GM19351 (cell line): ENCODE data around the gene RRN3.
"Not testable (repeated sequence)": the region's sequence is repeated elsewhere in the genome, so short reads cannot be mapped to it uniquely, and the experiment has no call there.

ENCODE experiments used
- ATAC-seq: cut with Tn5 transposase; IDR thresholded peaks from one replicate; pipeline ENCODE4 v1.9.1; 2021; ENCODE audit warnings: mild to moderate bottlenecking, moderate library complexity; ENCODE audit not compliant: unreplicated experiment

RRN3 gene, protein sequence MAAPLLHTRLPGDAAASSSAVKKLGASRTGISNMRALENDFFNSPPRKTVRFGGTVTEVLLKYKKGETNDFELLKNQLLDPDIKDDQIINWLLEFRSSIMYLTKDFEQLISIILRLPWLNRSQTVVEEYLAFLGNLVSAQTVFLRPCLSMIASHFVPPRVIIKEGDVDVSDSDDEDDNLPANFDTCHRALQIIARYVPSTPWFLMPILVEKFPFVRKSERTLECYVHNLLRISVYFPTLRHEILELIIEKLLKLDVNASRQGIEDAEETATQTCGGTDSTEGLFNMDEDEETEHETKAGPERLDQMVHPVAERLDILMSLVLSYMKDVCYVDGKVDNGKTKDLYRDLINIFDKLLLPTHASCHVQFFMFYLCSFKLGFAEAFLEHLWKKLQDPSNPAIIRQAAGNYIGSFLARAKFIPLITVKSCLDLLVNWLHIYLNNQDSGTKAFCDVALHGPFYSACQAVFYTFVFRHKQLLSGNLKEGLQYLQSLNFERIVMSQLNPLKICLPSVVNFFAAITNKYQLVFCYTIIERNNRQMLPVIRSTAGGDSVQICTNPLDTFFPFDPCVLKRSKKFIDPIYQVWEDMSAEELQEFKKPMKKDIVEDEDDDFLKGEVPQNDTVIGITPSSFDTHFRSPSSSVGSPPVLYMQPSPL

DNA sequence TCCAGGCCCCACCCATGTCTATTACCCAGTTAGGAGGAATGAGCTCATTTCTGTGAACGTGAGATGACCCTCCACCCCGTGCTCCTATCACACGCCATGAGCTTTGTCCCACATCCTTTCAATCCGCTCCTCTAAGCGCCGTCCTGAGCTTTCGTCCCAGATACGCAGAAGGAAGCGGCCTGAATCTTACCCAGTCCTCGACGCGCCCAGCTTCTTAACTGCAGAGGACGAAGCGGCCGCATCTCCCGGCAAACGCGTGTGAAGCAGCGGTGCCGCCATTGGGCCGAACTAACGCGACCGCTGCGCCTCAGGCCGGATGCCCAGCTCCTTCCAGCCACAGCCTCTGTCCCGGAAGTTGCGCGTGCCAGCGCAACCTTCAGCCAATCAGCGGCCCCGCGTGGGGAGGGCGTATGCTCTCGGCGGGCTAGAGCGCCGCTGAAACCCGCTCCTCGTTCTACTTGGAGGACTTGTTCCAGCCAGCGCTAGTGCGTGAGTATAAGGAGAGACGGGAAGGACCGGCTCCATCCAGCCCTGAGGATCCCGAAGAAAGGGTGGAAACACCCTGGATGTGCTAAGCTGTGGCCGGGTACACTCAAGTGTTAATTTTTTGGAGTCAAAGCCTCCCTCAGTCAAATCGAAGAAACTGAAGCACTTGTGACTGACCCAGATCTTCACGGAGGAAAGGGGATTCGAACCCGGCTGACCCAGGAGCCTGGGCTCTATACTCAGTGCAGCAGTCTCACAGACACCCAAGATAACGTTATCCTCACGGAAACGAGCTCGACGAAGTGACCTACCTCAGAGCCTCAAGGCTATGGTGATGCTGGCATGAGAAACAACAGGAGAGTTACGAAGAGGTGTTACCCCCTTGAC is at the start of gene RRN3:
TSS of gene RRN3 (minus strand) at position 318 of the 873 bp plus-strand sequence. CDS start at position 279, 39 bp downstream.
- ATAC-seq: peak; percentile 99

DNA sequence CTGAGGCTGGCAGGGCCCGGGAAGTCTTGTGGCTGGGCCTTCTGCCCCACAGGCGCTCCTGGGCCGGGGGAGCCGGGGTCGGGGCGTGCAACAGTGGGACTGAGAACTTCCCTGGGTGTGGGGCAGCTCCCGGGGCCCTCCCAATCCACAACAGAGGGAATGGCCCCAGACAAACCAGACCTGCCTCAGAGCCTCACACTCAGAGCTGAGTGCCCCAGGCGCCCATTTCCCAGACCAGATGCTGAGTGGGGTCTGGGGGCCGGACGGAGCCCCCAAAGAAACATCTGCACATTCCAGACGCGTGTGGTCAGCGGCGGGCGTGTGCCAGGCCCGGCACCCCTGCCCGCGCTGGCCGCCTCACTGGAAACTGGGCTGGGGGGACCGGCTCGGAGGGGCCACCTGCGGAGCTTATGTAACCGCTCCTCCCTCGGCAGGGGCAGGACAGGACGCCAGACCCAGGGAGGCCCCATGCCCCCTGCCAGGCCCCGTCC is 49.6 kb upstream of the RRN3 start:
- not testable (repeated sequence) for ATAC-seq

DNA sequence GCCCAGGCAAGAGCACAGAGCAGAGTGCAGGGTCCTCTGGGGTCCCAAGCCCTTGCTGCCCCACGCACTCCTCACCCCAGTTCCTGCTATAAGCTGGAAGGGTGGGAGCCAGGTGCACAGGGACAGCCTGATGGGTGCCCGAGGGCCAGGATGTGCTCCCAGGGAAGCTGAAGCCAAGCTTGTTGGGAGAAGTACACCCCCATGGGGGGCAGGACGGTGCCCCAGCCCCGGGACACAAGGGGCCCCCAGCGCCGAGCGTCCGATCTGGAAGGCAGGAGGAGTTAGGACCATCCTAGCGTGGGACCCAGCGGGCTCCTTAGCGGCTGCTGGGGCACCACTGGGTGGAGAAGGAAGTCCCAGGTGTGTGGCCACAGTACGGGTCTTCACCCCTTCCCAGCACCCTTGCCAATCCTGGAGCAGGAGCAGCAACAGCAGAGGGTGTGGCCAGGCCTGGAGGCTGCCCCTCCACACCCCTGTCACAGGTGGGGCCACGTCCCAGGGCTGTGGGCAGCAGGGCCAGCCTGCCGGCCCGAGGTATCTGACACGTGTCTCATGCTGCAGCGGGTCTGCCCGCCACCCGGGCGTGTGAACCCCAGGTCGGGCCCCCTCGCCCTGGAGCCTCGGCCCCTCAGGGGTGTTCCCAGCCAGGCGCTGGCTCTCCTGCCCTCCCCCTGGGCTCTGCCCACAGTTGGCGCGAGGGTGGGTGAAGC is 49.0 kb upstream of the RRN3 start:
- ATAC-seq: not testable (repeated sequence)

DNA sequence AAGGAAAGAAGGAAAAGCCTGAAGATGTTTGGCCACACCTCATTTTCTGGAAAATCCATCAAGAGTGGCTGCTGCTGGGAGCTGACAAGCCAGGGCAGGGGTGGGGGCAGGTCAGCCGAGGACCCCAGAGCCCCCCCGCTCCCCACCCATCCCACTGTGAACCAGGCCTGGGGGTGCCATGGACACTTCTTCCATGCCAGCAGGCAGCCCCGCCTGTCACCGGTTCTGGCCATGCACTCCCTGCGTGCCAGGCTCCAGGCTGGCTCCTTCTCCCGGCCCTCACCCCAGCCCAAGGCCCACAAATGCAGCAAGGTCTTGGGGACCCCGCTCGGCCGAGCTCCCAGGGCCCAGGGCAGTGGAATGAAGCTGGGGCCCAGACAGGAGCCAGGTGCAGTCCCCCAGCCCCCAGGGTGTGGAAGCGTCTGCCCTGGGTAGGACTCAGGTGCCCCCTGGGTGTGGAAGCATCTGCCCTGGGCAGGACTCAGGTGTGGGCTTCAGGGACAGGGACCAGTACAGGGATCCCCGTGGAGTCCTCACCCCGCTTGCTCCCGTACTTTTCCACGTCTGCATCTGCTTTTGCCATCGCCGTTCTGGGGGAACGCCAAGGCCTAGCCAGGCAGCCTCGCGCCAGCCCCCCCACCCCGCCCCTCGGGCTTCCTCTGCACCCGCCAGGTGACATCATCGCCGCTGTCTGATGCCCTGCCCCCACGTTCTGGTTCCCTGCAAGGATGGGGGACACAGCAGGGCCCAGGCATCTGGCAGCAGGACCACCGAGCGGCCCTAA is 48.2 kb upstream of the RRN3 start:
- ATAC-seq: not testable (repeated sequence)

DNA sequence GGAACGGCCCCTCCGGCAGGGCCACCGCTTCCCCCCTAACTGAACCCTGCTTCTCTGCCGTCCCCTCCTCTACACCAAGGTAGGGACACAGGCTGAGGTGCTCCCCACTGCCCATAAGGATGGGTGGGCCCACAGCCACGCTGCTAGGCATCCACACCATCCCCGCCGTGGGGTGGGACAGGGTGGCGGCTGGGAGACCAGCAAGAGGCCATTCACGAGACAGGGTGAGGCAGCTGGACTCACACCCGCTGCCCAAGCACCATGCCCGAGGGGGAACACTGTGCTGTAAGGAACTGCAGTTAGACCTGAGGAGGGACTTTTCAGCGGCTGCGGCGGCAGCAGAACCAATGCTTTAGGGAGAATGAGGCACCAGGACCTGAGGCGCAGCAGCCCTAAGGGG is 47.5 kb upstream of the RRN3 start:
- ATAC-seq: no peak

DNA sequence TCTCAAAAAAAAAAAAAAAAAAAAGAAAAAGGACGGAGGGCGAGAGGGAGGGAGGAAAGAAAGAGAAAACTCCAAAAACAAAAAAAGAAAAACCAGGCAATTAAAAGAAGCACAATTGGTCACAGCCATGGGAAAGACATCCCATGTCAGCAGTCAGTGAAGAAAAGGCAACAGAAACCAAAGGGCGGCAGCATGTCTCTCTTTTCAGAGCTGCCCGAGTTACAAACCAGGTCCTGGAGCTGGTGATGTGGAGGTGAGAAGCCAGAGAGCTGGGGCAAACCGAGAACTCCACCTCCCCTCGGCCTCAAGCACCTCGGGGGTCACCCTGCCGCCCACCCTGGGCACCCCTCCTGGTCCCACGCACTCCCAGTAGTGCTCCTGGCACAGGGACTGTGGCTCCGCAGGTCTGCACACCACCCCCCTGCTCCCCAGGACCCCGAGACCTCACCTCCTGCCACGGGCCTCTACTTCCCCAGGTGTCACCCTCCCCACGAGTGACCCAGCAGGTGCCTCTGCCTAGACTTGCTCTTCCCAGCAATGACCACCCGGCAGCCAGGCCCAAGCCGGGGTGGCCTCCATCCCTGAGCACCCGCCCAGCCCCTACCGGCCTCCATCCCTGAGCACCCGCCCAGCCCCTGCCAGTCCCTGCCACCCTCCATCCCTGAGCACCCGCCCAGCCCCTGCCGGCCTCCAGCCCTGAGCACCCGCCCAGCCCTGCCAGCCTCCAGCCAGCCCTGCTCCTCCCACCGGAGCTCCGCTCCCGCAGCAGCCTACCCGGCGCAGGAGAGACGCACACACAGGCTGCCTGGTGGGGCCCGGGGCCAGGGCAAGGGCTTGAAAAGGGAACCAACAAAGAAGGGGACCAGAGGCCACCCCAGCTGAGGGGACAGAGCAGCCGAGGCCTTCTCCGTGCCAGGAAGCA is 46.6 kb upstream of the RRN3 start:
- not testable (repeated sequence) for ATAC-seq

DNA sequence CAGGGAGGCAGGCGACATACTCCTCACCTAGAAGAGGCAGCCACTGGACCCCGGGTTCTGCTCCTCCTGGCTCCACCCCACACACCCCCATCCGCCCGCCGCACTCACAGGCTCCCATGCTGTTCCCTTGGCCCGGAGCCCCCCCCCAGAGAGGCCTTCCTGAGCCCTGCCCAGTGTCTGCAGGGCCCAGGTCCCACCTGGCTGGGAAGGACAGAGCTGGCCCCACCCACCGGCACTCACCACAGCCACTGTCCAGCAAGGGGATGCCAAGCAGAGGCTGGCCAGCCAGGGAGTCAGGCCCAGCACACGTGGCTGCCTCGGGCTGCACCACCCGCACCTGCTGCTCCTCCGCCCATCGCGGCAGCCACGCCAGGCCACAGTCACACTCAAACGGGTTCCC is 43.4 kb upstream of the RRN3 start:
- not testable (repeated sequence) for ATAC-seq

DNA sequence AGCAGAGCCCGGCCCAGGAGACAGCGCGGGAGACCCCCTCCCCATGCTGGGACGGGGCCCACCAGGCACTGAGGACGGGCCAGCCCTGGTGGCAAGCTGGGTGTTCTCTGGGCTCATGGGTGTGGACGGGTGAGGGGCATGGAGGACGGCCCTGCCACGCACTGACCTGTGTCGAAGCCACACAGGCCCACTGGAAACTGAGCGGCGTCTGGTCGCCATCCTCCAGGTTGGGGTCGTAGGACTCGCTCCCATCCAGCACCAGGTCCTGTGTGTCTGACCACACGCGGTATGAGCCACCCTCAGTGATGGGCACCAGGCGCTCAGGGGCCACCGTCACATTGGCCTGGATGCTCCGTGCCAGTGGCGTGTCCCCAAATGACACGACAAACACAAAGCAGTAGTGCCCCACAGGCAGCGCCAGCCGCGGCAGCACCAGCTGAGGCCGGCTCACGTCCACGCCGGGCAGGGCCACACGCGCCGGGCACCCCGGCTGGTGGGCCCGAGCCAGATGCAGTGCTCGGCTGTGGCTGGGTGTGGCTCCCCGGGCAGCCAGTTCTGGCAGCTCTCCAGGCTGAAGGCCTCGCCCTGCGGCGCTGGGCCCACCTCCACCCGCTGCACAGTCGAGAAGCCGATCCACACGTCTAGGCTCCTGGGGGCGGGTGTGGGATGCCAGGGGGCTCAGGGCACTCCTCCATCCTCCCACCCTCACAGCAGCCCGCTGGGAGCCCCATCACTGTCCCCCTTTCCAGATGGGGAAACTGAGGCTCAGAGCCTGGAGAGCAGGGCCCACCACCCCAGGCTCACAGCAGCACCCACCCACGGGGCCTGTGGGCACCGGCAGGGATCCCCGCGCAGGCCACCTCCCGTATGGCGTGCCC is 41.6 kb upstream of the RRN3 start:
- ATAC-seq: not testable (repeated sequence)

DNA sequence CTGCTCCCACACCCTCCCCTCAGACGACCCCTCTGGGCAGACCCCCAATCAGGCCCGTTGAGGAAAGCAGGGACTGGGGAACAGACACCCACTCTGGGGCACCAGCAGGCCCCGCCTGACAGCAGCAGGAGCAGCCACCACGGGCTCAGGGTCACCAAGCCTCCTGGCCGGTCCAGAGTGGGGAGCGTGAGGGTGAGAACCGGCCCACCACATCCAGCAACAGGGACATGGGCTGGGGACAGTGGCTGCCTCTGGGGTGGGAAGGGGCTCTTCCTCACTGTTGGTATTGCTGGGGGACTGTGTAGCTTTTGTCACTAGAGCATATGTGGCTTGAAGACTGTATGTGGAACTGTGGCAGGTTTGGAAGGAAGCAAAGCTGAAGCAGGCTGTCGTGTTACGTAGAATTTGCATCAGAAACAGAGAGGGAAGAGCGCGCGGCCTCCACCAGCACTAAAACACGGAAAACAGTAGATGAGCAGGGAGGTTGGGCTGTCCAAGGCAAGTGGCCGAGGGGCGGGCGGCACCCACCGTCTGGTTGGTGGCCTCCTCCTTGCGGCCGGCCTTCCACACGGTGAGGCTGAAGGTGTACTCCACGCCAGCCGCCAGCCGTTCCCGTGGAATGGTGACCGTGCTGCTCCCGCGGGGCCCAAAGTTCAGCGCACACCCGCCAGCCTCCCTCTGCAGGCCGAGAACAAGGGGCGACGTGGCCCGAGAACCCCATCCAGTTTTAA is 40.8 kb upstream of the RRN3 start:
- ATAC-seq: not testable (repeated sequence)

DNA sequence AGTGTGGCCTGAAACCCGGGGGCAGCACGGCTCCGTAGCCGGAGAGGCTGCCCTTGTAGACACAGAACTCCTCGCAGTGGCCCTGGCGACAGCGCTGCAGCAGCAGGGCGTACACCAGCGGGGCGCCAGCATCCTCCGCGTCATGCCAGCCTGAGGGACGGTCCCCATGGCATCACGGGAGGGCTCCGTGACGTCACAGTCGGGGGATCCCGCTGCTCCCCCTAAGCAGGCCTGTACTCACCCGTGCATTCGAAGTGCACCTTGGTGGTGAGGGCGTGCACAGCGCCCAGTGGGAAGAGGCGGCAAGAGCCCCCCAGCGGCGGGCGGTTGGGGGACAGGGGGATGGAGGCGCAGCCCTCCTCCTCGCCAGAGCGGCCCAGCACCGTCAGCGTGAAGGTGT is 39.5 kb upstream of the RRN3 start:
- ATAC-seq: not testable (repeated sequence)

DNA sequence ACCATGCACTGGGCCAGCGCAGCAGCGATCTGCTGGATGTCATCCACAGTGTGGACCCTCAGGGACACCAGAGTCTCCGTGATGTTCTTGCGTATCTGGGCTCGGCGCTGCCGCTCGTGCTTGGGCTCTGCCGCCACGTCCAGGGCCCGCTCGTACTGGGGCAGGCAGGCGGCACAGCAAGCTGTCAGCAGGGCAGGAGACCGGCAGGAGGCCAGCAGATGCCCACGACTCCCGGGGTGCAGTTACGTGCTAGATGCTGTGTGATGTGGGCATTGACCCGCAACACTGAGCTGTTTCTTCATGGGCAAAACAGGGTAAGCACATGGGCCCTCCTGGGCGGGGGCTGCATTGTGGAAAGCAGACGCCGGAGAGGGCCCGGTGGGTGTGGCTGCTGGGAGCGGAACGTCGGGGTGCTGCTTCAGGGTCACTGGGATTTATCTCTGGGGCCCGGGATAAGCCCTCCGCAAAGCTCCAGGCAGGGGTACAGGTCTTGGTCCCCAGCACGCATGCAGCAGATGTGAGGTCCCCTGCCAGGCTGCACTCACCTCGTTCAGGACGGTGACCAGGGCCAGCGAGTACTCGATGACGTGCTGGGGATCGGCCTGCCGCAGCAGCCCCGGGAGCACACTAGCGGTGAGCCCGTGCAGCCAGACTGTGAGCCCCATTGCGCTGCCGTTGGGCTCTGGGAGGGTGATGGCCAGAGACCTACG is 38.8 kb upstream of the RRN3 start:
- ATAC-seq: not testable (repeated sequence)

DNA sequence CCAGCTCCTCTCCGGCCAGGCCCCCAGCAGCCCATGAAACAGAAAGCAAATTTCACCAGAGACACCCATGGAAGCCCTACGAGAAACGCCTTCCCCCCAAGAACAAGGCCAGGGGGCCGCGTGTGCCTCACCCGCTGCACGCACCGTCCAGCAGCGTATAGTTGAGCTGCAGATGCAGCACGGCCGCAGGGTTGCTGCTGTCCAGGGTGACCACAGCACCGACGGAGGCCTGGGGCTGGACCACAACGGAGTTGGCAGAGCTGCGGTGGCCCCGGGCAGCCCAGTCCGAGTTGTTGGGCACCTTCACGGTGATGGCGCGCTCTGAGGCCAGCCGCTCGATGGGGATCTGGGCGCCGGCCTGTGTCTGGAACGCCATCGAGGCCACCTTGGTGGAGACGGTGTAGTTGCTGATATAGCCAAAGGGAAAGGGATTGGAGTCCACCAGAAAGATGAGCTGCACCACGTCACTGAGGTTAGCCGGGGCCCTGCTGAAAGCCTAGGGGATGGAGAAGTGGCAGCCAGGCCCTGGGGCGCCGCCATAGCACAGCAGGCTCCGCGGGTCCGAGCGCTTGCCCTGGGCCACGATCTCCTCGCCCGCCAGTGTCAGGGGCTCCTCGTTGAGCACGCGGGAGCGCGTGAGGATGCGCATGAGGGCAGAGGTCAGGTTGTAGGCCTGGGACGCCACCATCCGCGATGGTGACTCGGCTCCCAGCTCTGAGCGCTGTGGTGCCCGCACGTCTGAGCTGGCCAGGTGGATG is 37.0 kb upstream of the RRN3 start:
- not testable (repeated sequence) for ATAC-seq

DNA sequence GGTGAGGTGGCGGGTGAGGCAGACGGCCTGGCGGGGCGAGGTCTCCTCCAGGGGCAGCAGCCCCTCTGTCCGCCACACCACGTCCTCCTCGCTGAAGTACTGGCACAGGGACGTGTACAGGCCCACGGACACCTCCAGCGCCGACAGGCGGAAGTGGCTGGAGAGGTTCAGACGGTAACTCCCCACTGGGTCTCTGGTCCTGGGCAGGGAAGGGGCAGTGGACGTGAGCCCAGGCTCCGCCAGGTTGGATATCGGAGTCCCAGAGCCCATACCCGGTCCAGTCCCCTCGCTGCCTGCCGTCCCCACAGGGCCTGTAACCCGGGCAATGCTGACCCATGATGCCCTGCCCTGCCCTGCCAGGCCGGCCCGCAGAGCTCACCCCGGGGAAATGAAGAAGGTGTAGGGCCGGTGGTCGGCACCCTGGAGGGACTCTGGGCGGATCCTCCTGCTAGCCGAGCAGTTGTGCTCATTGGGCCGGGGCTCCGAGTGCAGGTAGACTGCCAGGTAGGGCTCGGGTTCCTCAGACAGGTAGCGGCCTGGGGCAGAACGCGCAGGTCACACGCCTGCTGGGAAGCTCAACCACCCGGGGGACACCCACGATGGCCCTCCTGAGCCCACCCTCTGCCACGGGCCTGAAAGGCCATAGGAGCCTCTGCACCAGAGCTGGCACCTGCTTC is 36.3 kb upstream of the RRN3 start:
- not testable (repeated sequence) for ATAC-seq

DNA sequence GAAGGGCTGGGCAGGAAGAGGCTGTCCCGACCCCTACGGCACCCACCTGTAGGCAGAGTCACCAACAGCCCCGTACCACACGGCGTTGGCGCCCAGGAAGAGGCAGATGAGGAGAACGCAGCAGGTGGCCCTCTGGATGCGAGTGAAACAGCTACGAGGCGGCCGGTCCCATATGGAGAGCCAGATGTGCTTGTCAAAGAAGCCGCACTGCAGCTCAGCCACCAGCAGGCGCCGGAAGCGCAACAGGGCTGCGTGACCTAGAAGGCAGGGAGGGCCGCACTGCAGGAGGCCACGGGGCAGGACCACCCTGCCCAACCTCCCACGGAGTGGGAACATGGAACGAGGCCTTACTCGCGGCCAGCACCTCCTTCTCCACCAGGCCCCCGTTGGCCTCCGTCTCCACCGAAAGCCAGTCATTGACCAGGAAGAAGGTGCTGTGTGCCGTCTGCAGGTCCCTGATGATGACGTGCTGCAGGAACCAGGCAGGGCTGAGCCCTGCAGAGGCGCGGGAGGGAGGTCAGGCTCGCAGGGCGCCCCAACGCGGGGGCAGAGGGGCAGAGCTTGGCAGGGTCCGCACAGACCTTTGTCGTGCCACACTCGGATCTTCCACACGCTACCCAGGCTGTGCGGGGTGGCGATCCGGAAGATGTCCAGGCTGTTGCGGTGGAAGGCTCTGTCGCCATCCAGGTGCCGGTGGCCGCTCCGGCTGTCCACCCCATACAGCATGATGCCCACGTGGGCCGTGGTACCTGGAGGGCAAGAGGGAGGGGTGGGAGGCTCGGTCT is 33.8 kb upstream of the RRN3 start:
- ATAC-seq: not testable (repeated sequence)
